ENCODE measurements around the gene SIL1. TPM values are rescaled to one million over a fixed set of nuclear protein-coding genes. Genes with fewer than 3 reads are reported as not detected.
"Not testable (repeated sequence)": the region's sequence is repeated elsewhere in the genome, so short reads cannot be mapped to it uniquely, and the experiment has no call there.

The SIL1 gene
- polyA plus RNA-seq, 2 donors: 27.2 to 31.7 TPM

- H3K36me3 ChIP-seq (ENCODE audit: control insufficient read depth in 2 of 2, insufficient read depth in 2 of 2, low read length in 1 of 2): peaks cover 0 to 2% of the 10 kb centered on the region in 2 donors
- H3K4me1 ChIP-seq (ENCODE audit: control insufficient read depth in 2 of 2, insufficient read depth in 2 of 2, low read length in 1 of 2): no peaks in the 10 kb centered on the region
- no peak overlapping the region for H3K27ac ChIP-seq (ENCODE audit: low read depth in 2 of 2, low read length in 1 of 2)
- 92 to 97% methylated on average over 3 of the region's 3 CpGs for WGBS, 2 donors
- no peaks in the 10 kb centered on the region for H3K27me3 ChIP-seq (ENCODE audit: control insufficient read depth in 1 of 2, insufficient read depth in 2 of 2, low read length in 2 of 2)
- H3K9me3 ChIP-seq (ENCODE audit: control insufficient read depth in 2 of 2, insufficient read depth in 1 of 2, low read depth in 1 of 2, low read length in 1 of 2): no peaks in the 10 kb centered on the region
- H3K4me3 ChIP-seq (ENCODE audit: low read depth in 1 of 2, low read length in 2 of 2): no peak overlapping the region
Measured at GRCh38 chr5:139037732-139038131, 160.4 kb downstream of the SIL1 start.

GRCh38 chr5:139036332-139036731 is 161.8 kb downstream of the SIL1 start:
- not testable (repeated sequence) for H3K27ac ChIP-seq (ENCODE audit: low read depth in 2 of 2, low read length in 1 of 2); H3K36me3 ChIP-seq (ENCODE audit: control insufficient read depth in 2 of 2, insufficient read depth in 2 of 2, low read length in 1 of 2); H3K4me3 ChIP-seq (ENCODE audit: low read depth in 1 of 2, low read length in 2 of 2); H3K9me3 ChIP-seq (ENCODE audit: control insufficient read depth in 2 of 2, insufficient read depth in 1 of 2, low read depth in 1 of 2, low read length in 1 of 2); H3K4me1 ChIP-seq (ENCODE audit: control insufficient read depth in 2 of 2, insufficient read depth in 2 of 2, low read length in 1 of 2); H3K27me3 ChIP-seq (ENCODE audit: control insufficient read depth in 1 of 2, insufficient read depth in 2 of 2, low read length in 2 of 2)
- WGBS, 2 donors: 79 to 98% methylated on average over 3 of the region's 3 CpGs

- no peak overlapping the region for H3K4me3 ChIP-seq (ENCODE audit: low read depth in 1 of 2, low read length in 2 of 2)
- no peaks in the 10 kb centered on the region for H3K36me3 ChIP-seq (ENCODE audit: control insufficient read depth in 2 of 2, insufficient read depth in 2 of 2, low read length in 1 of 2)
- H3K27me3 ChIP-seq (ENCODE audit: control insufficient read depth in 1 of 2, insufficient read depth in 2 of 2, low read length in 2 of 2): no peaks in the 10 kb centered on the region
- WGBS, 2 donors: 94 to 95% methylated on average over 2 of the region's 2 CpGs
- no peak overlapping the region for H3K27ac ChIP-seq (ENCODE audit: low read depth in 2 of 2, low read length in 1 of 2)
- no peaks in the 10 kb centered on the region for H3K4me1 ChIP-seq (ENCODE audit: control insufficient read depth in 2 of 2, insufficient read depth in 2 of 2, low read length in 1 of 2)
- no peaks in the 10 kb centered on the region for H3K9me3 ChIP-seq (ENCODE audit: control insufficient read depth in 2 of 2, insufficient read depth in 1 of 2, low read depth in 1 of 2, low read length in 1 of 2)
Measured at GRCh38 chr5:139027150-139027549, 171.0 kb downstream of the SIL1 start.

GRCh38 chr5:139025651-139026050 is 172.5 kb downstream of the SIL1 start:
- 69 to 97% methylated on average over 2 of the region's 2 CpGs for WGBS, 2 donors

GRCh38 chr5:139023286-139023685 is 174.9 kb downstream of the SIL1 start:
- 74 to 86% methylated on average over 8 of the region's 8 CpGs for WGBS, 2 donors
- Histone ChIP-seq H3K27me3 (ENCODE audit: control insufficient read depth in 1 of 2, insufficient read depth in 2 of 2, low read length in 2 of 2) (no peaks in the 10 kb centered on the region), H3K4me3 (ENCODE audit: low read depth in 1 of 2, low read length in 2 of 2) (no peak overlapping the region), H3K36me3 (ENCODE audit: control insufficient read depth in 2 of 2, insufficient read depth in 2 of 2, low read length in 1 of 2) (no peaks in the 10 kb centered on the region), H3K9me3 (ENCODE audit: control insufficient read depth in 2 of 2, insufficient read depth in 1 of 2, low read depth in 1 of 2, low read length in 1 of 2) (no peaks in the 10 kb centered on the region), H3K27ac (ENCODE audit: low read depth in 2 of 2, low read length in 1 of 2) (no peak overlapping the region), H3K4me1 (ENCODE audit: control insufficient read depth in 2 of 2, insufficient read depth in 2 of 2, low read length in 1 of 2) (no peaks in the 10 kb centered on the region)

More at GRCh38 chr5:139025651-139026050, 172.5 kb downstream of the SIL1 start:
- H3K36me3 ChIP-seq (ENCODE audit: control insufficient read depth in 2 of 2, insufficient read depth in 2 of 2, low read length in 1 of 2): no peaks in the 10 kb centered on the region
- H3K27me3 ChIP-seq (ENCODE audit: control insufficient read depth in 1 of 2, insufficient read depth in 2 of 2, low read length in 2 of 2): no peaks in the 10 kb centered on the region
- H3K4me3 ChIP-seq (ENCODE audit: low read depth in 1 of 2, low read length in 2 of 2): no peak overlapping the region
- H3K4me1 ChIP-seq (ENCODE audit: control insufficient read depth in 2 of 2, insufficient read depth in 2 of 2, low read length in 1 of 2): no peaks in the 10 kb centered on the region
- H3K9me3 ChIP-seq (ENCODE audit: control insufficient read depth in 2 of 2, insufficient read depth in 1 of 2, low read depth in 1 of 2, low read length in 1 of 2): no peaks in the 10 kb centered on the region
- no peak overlapping the region for H3K27ac ChIP-seq (ENCODE audit: low read depth in 2 of 2, low read length in 1 of 2)

GRCh38 chr5:139022528-139022927 is 175.6 kb downstream of the SIL1 start:
- Histone ChIP-seq H3K36me3 (ENCODE audit: control insufficient read depth in 2 of 2, insufficient read depth in 2 of 2, low read length in 1 of 2) (no peaks in the 10 kb centered on the region), H3K4me3 (ENCODE audit: low read depth in 1 of 2, low read length in 2 of 2) (no peak overlapping the region), H3K9me3 (ENCODE audit: control insufficient read depth in 2 of 2, insufficient read depth in 1 of 2, low read depth in 1 of 2, low read length in 1 of 2) (no peaks in the 10 kb centered on the region), H3K27ac (ENCODE audit: low read depth in 2 of 2, low read length in 1 of 2) (no peak overlapping the region), H3K27me3 (ENCODE audit: control insufficient read depth in 1 of 2, insufficient read depth in 2 of 2, low read length in 2 of 2) (no peaks in the 10 kb centered on the region), H3K4me1 (ENCODE audit: control insufficient read depth in 2 of 2, insufficient read depth in 2 of 2, low read length in 1 of 2) (no peaks in the 10 kb centered on the region)
- 65 to 82% methylated on average over 1 of the region's 1 CpG for WGBS, 2 donors

- Histone ChIP-seq H3K27me3 (ENCODE audit: control insufficient read depth in 1 of 2, insufficient read depth in 2 of 2, low read length in 2 of 2) (no peaks in the 10 kb centered on the region), H3K36me3 (ENCODE audit: control insufficient read depth in 2 of 2, insufficient read depth in 2 of 2, low read length in 1 of 2) (no peaks in the 10 kb centered on the region), H3K9me3 (ENCODE audit: control insufficient read depth in 2 of 2, insufficient read depth in 1 of 2, low read depth in 1 of 2, low read length in 1 of 2) (no peaks in the 10 kb centered on the region), H3K27ac (ENCODE audit: low read depth in 2 of 2, low read length in 1 of 2) (no peak overlapping the region), H3K4me1 (ENCODE audit: control insufficient read depth in 2 of 2, insufficient read depth in 2 of 2, low read length in 1 of 2) (no peaks in the 10 kb centered on the region), H3K4me3 (ENCODE audit: low read depth in 1 of 2, low read length in 2 of 2) (no peak overlapping the region)
- WGBS, 2 donors: 96 to 98% methylated on average over 3 of the region's 3 CpGs
Measured at GRCh38 chr5:139021346-139021745, 176.8 kb downstream of the SIL1 start.

- 77 to 96% methylated on average over 4 of the region's 4 CpGs for WGBS, 2 donors
- no peaks in the 10 kb centered on the region for H3K36me3 ChIP-seq (ENCODE audit: control insufficient read depth in 2 of 2, insufficient read depth in 2 of 2, low read length in 1 of 2)
Measured at GRCh38 chr5:139019880-139020279, 178.3 kb downstream of the SIL1 start.

GRCh38 chr5:139019211-139019610 is 179.0 kb downstream of the SIL1 start:
- no peak overlapping the region for H3K27ac ChIP-seq (ENCODE audit: low read depth in 2 of 2, low read length in 1 of 2)
- no peaks in the 10 kb centered on the region for H3K4me1 ChIP-seq (ENCODE audit: control insufficient read depth in 2 of 2, insufficient read depth in 2 of 2, low read length in 1 of 2)
- H3K9me3 ChIP-seq (ENCODE audit: control insufficient read depth in 2 of 2, insufficient read depth in 1 of 2, low read depth in 1 of 2, low read length in 1 of 2): no peaks in the 10 kb centered on the region
- no peaks in the 10 kb centered on the region for H3K27me3 ChIP-seq (ENCODE audit: control insufficient read depth in 1 of 2, insufficient read depth in 2 of 2, low read length in 2 of 2)
- H3K4me3 ChIP-seq (ENCODE audit: low read depth in 1 of 2, low read length in 2 of 2): no peak overlapping the region
- H3K36me3 ChIP-seq (ENCODE audit: control insufficient read depth in 2 of 2, insufficient read depth in 2 of 2, low read length in 1 of 2): no peaks in the 10 kb centered on the region
- WGBS, 2 donors: 99 to 100% methylated on average over 3 of the region's 3 CpGs

More at GRCh38 chr5:139019880-139020279, 178.3 kb downstream of the SIL1 start:
- no peak overlapping the region for H3K27ac ChIP-seq (ENCODE audit: low read depth in 2 of 2, low read length in 1 of 2)
- H3K9me3 ChIP-seq (ENCODE audit: control insufficient read depth in 2 of 2, insufficient read depth in 1 of 2, low read depth in 1 of 2, low read length in 1 of 2): no peaks in the 10 kb centered on the region
- no peak overlapping the region for H3K4me3 ChIP-seq (ENCODE audit: low read depth in 1 of 2, low read length in 2 of 2)
- H3K27me3 ChIP-seq (ENCODE audit: control insufficient read depth in 1 of 2, insufficient read depth in 2 of 2, low read length in 2 of 2): no peaks in the 10 kb centered on the region
- no peaks in the 10 kb centered on the region for H3K4me1 ChIP-seq (ENCODE audit: control insufficient read depth in 2 of 2, insufficient read depth in 2 of 2, low read length in 1 of 2)

GRCh38 chr5:139017624-139018023 is 180.5 kb downstream of the SIL1 start:
- H3K4me1 ChIP-seq (ENCODE audit: control insufficient read depth in 2 of 2, insufficient read depth in 2 of 2, low read length in 1 of 2): no peaks in the 10 kb centered on the region
- no peak overlapping the region for H3K4me3 ChIP-seq (ENCODE audit: low read depth in 1 of 2, low read length in 2 of 2)
- WGBS, 2 donors: 97 to 98% methylated on average over 5 of the region's 5 CpGs
- H3K9me3 ChIP-seq (ENCODE audit: control insufficient read depth in 2 of 2, insufficient read depth in 1 of 2, low read depth in 1 of 2, low read length in 1 of 2): no peaks in the 10 kb centered on the region
- no peaks in the 10 kb centered on the region for H3K27me3 ChIP-seq (ENCODE audit: control insufficient read depth in 1 of 2, insufficient read depth in 2 of 2, low read length in 2 of 2)
- no peaks in the 10 kb centered on the region for H3K36me3 ChIP-seq (ENCODE audit: control insufficient read depth in 2 of 2, insufficient read depth in 2 of 2, low read length in 1 of 2)
- H3K27ac ChIP-seq (ENCODE audit: low read depth in 2 of 2, low read length in 1 of 2): no peak overlapping the region

Measured in esophagus (tissue), 2 donors.